MCF 10A (cell line): ENCODE results near the gene LRRC32. TPM values are rescaled to one million over a fixed set of nuclear protein-coding genes. Genes with fewer than 3 reads are reported as not detected.

ENCODE experiments used
- BruUV-seq: library from RNA; stranded (reverse); fragments of 400-500 nt; replicated peaks from 2 replicates; lab custom pipeline; 2021; lab: Mats Ljungman, UMichigan
- CTCF ChIA-PET: fragments of 300-600 bp; sonication (Branson Sonifier 250); formaldehyde crosslinking; extraction: SDS; loops from one replicate; lab custom pipeline; 2021; ENCODE audit warnings: antibody characterized with exemption, inconsistent platforms; lab: Yijun Ruan, JAX
- POLR2A ChIA-PET: fragments of 300-600, 350-650 bp; sonication (Branson Sonifier 250); formaldehyde crosslinking; extraction: SDS; loops from one replicate; lab custom pipeline; 2020; ENCODE audit warnings: antibody characterized with exemption, inconsistent platforms; lab: Yijun Ruan, JAX
- DNase-seq: peaks from one replicate; pipeline ENCODE4 v3.0.0-alpha.2; 2018; ENCODE audit not compliant: unreplicated experiment
- H3K27ac Mint-ChIP-seq: one replicate; pipeline ENCODE4 v1.8.0; 2022; ENCODE audit warnings: mild to moderate bottlenecking, low read depth, mixed read lengths; ENCODE audit not compliant: unreplicated experiment
- H3K27me3 Mint-ChIP-seq: one replicate; pipeline ENCODE4 v1.8.0; 2022; ENCODE audit warnings: mixed read lengths; ENCODE audit not compliant: insufficient read depth, unreplicated experiment
- H3K36me3 Mint-ChIP-seq: one replicate; pipeline ENCODE4 v1.8.0; 2022; ENCODE audit warnings: mild to moderate bottlenecking, moderate library complexity, mixed read lengths; ENCODE audit not compliant: insufficient read depth, unreplicated experiment
- H3K4me1 Mint-ChIP-seq: one replicate; pipeline ENCODE4 v1.8.0; 2022; ENCODE audit warnings: mixed read lengths; ENCODE audit not compliant: insufficient read depth, unreplicated experiment
- H3K4me3 Mint-ChIP-seq: one replicate; pipeline ENCODE4 v1.8.0; 2022; ENCODE audit warnings: mild to moderate bottlenecking, moderate library complexity, mixed read lengths; ENCODE audit not compliant: unreplicated experiment
- H3K9me3 Mint-ChIP-seq: one replicate; pipeline ENCODE4 v1.8.0; 2022; ENCODE audit warnings: mixed read lengths; ENCODE audit not compliant: unreplicated experiment
- CTCF ChIP-seq: fragments of 200-600 bp; IDR thresholded peaks from one replicate; pipeline ENCODE4 v1.8.0; 2022; ENCODE audit warnings: antibody characterized with exemption, mild to moderate bottlenecking; ENCODE audit not compliant: unreplicated experiment
- intact Hi-C: fragments of 100-400 bp; cut with micrococcal nuclease; formaldehyde crosslinking; loops from 2 replicates; pipeline ENCODE4 v1.14.1; 2022
- total RNA-seq: library from RNA; stranded (reverse); gene quantifications from 2 replicates; pipeline ENCODE4 v1.2.3, GENCODE V29; 2022

Gene LRRC32
- total RNA-seq, 1 experiment from 2014 or later: not detected

DNA sequence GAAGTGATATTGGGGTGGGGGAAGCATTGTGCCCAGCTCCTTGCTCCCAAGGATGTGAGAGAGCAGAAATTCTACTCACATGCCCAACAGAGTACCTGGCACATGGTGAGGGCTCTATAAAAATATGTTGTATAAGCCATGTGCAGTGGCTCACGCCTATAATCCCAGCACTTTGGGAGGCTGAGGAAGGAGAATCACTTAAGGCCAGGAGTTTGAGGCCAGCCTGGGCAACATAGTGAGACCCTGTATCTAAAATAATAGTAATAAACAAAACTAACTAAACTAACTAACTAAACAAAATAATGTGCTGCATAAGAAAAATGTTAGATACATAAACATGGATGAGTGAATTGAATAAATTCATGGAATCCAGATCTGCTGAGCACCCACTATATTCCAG, 33.2 kb upstream of the LRRC32 start:
- BruUV-seq: no TSS peak
- H3K9me3 Mint-ChIP-seq: peaks cover 13% of the 10 kb centered on the region
- DNase-seq: no peak
- no peak overlapping the region for H3K27ac Mint-ChIP-seq
- H3K4me3 Mint-ChIP-seq: no peak overlapping the region
- intact Hi-C loops: no loop called here
- CTCF ChIA-PET: no interaction called here
- POLR2A ChIA-PET: interaction anchor here (0.6 kb wide), 1 partner anchor 8 kb away, joined by 3 read pairs; no protein-coding TSS in a partner anchor
- peaks cover 16% of the 10 kb centered on the region for H3K4me1 Mint-ChIP-seq
- no peaks in the 10 kb centered on the region for H3K36me3 Mint-ChIP-seq
- H3K27me3 Mint-ChIP-seq: peaks cover 20% of the 10 kb centered on the region
- no peak for TF ChIP-seq CTCF

- ChIA-PET CTCF (no interaction called here), POLR2A (no interaction called here)
- Mint-ChIP-seq H3K4me1 (peaks cover 16% of the 10 kb centered on the region), H3K27me3 (peaks cover 20% of the 10 kb centered on the region), H3K36me3 (no peaks in the 10 kb centered on the region), H3K9me3 (peaks cover 13% of the 10 kb centered on the region), H3K27ac (no peak overlapping the region), H3K4me3 (no peak overlapping the region)
- no peak for DNase-seq
- BruUV-seq: no TSS peak
- intact Hi-C loops: no loop called here
- no peak for TF ChIP-seq CTCF
Observed at GRCh38 chr11:76702336-76703128, 32.0 kb upstream of the LRRC32 start.

DNA sequence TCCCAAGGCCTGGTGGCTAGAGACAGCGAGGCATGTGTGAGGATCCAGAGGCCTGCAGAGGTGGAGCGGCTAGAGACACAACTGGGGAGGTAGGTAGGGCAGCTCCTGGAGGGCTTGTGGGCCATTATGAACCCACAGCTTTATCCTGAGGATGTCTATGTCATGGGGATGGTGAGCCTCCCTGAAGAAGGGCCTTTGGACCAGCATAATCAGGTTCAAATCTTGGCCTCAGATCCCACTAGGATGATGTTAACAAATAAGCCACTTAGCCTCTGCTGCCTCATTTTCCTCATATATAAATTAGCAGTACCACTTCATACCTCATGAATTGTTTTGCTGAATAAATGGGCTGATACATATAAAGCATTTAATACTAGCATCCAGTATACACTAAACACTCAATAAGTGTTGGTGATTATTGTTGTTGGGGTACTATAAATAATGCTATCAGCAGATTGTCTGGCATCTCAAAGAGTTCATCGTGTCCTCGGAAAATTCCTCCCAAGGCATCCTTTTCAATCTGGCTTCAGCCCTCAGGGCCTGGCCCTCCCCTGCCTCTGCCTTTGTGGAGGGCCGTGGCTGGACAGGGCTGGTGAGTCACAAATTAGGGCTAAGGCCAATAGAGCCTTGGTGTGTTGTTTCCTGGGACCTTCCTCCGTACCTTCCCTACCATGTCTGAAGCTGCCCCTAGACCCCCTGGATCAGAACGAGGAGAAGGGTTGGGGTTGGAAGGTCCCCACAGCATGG, 30.9 kb upstream of the LRRC32 start:
- no TSS peak for BruUV-seq
- Mint-ChIP-seq H3K27me3 (peaks cover 20% of the 10 kb centered on the region), H3K36me3 (no peaks in the 10 kb centered on the region), H3K4me3 (no peak overlapping the region), H3K4me1 (peaks cover 16% of the 10 kb centered on the region), H3K27ac (no peak overlapping the region), H3K9me3 (peaks cover 13% of the 10 kb centered on the region)
- peak; percentile 40 for DNase-seq
- no peak for TF ChIP-seq CTCF
- POLR2A ChIA-PET: no interaction called here
- intact Hi-C loops: no loop called here
- CTCF ChIA-PET: interaction anchor here (0.7 kb wide), 1 partner anchor 550 kb away, joined by 3 read pairs; no protein-coding TSS in a partner anchor
